HepG2 (cell line): Measurements from ENCODE around the gene CRIP1. TPM values are rescaled to one million over a fixed set of nuclear protein-coding genes. Genes with fewer than 3 reads are reported as not detected.

Experiments used
- FOXA1 ChIP-seq, 2 experiments: fragments of 450-650 bp in 1 of 2; sonication (generic) in 1 of 2; formaldehyde crosslinking in 1 of 2; IDR thresholded peaks; 2 replicates each; pipeline versions ENCODE4 v1.4.0 to v1.6.1; 2016 to 2020; ENCODE audit warnings: missing genetic modification reagents in 1 of 2
- HNF1B ChIP-seq: sonication (generic); formaldehyde crosslinking; IDR thresholded peaks from 2 replicates; pipeline ENCODE4 v1.5.1; 2020; ENCODE audit warnings: mild to moderate bottlenecking, moderate library complexity, missing genetic modification reagents
- NR2F1 ChIP-seq, 2 experiments: fragments of 450-650 bp in 1 of 2; formaldehyde crosslinking in 1 of 2; IDR thresholded peaks; 2 replicates each; pipeline versions ENCODE4 v1.5.0 to v1.6.1; 2016 to 2020; ENCODE audit warnings: mild to moderate bottlenecking in 1 of 2, missing compliant biosample characterization in 1 of 2, missing genetic modification reagents in 1 of 2, moderate library complexity in 1 of 2
- PRDM10 ChIP-seq: sonication (generic); formaldehyde crosslinking; IDR thresholded peaks from 2 replicates; pipeline ENCODE4 v1.4.0; 2020; ENCODE audit warnings: low read depth, missing genetic modification reagents
- ZNF431 ChIP-seq: sonication (generic); formaldehyde crosslinking; IDR thresholded peaks from 2 replicates; pipeline ENCODE4 v1.9.0; 2022; ENCODE audit warnings: missing genetic modification reagents, low read depth, mild to moderate bottlenecking, borderline replicate concordance
- polyA plus RNA-seq, 8 experiments: library from polyadenylated mRNA; depleted of rRNA in 3 of 8; stranded (reverse) in 7 of 8; unstranded in 1 of 8; fragments of >200 nt; fragmentation: Illumina TruSeq in 4 of 8; extraction: Trizol in 4 of 8; gene quantifications; 2 replicates each; pipeline versions ENCODE4 v1.2.1 to v1.2.3, GENCODE V29; 2011 to 2016; ENCODE audit warnings: low read depth in 4 of 8, missing spikeins in 1 of 8, mixed read lengths in 1 of 8; ENCODE audit not compliant: insufficient read depth in 1 of 8
- total RNA-seq, 5 experiments: library from RNA; depleted of rRNA; stranded (reverse); fragments of >200 nt; fragmentation: Illumina TruSeq; extraction: Trizol; gene quantifications; 2 replicates each; pipeline ENCODE4 v1.2.3, GENCODE V29; 2016; ENCODE audit warnings: low read depth in 1 of 5
- TF ChIP-seq, protein P1 (sequence below): sonication (generic); formaldehyde crosslinking; IDR thresholded peaks from 2 replicates; pipeline ENCODE4 v1.4.0; 2020; ENCODE audit warnings: mild to moderate bottlenecking, missing genetic modification reagents

Gene CRIP1
- total and polyA plus RNA-seq, 2 of the 13 experiments (the other 11 are each of a cell fraction or from before 2014, with no cell fraction given), result 53.9 to 59.5 TPM

GRCh38 chr14:105450123-105450505 is 36.6 kb upstream of the CRIP1 start (continued):
- TF ChIP-seq PRDM10 (CRISPR knock-in tag) (no peak), NR2F1 (CRISPR knock-in tag; IDR thresholded peaks at IDR 0.05) (no peak), ZNF431 (CRISPR knock-in tag) (no peak), FOXA1 (IDR thresholded peaks at IDR 0.05) (no peak), FOXA1 (CRISPR knock-in tag; IDR thresholded peaks at IDR 0.05) (no peak), HNF1B (CRISPR knock-in tag) (no peak)
- TF ChIP-seq, protein P1, sequence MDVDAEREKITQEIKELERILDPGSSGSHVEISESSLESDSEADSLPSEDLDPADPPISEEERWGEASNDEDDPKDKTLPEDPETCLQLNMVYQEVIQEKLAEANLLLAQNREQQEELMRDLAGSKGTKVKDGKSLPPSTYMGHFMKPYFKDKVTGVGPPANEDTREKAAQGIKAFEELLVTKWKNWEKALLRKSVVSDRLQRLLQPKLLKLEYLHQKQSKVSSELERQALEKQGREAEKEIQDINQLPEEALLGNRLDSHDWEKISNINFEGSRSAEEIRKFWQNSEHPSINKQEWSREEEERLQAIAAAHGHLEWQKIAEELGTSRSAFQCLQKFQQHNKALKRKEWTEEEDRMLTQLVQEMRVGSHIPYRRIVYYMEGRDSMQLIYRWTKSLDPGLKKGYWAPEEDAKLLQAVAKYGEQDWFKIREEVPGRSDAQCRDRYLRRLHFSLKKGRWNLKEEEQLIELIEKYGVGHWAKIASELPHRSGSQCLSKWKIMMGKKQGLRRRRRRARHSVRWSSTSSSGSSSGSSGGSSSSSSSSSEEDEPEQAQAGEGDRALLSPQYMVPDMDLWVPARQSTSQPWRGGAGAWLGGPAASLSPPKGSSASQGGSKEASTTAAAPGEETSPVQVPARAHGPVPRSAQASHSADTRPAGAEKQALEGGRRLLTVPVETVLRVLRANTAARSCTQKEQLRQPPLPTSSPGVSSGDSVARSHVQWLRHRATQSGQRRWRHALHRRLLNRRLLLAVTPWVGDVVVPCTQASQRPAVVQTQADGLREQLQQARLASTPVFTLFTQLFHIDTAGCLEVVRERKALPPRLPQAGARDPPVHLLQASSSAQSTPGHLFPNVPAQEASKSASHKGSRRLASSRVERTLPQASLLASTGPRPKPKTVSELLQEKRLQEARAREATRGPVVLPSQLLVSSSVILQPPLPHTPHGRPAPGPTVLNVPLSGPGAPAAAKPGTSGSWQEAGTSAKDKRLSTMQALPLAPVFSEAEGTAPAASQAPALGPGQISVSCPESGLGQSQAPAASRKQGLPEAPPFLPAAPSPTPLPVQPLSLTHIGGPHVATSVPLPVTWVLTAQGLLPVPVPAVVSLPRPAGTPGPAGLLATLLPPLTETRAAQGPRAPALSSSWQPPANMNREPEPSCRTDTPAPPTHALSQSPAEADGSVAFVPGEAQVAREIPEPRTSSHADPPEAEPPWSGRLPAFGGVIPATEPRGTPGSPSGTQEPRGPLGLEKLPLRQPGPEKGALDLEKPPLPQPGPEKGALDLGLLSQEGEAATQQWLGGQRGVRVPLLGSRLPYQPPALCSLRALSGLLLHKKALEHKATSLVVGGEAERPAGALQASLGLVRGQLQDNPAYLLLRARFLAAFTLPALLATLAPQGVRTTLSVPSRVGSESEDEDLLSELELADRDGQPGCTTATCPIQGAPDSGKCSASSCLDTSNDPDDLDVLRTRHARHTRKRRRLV, result no peak
